GM19324 (cell line): Measurements from ENCODE around the gene NBAS.
"Not testable (repeated sequence)": the region's sequence is repeated elsewhere in the genome, so short reads cannot be mapped to it uniquely, and the experiment has no call there.

ENCODE experiments used
- ATAC-seq: cut with Tn5 transposase; IDR thresholded peaks from one replicate; pipeline ENCODE4 v1.9.1; 2021; ENCODE audit warnings: mild to moderate bottlenecking, moderate library complexity; ENCODE audit not compliant: unreplicated experiment, low FRiP score

Gene NBAS

DNA sequence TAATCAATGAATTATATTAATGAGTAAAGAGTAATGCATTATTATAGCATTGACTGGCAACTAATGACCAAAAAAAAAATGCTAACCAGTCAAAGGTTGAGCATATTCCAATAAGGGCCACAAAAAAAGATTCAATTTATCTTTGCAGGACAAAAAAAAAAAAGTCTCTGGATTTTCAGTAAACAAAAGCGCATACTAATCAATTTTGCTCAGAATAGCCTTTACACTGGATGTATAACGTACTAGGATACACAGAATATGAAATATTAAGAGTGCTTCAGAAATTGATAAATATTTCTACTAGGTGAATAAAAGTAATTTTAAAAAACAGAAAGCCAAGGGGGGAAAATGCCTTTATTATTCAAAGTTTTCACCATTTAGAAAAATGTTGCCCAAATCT lies 74.4 kb downstream of the NBAS start:
- no peak for ATAC-seq

DNA sequence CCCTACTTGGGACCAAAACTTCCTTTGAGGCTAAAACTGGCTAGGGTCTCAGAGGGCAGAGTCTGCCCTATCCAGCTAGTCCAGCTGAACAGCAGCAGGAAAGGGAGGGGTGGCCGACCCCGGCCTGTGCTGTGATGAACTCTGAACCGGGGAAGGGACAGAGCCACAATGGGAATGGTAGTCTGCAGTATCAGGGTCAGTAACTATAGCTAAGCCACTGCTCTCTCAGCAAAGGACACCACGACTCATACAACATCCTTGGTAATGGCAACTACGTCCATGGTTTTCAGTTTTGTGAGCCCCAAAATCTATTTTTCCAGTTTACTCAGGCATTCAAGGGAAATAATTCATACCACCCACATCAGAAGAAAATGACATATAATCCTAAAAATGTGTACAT lies 75.2 kb downstream of the NBAS start:
- no peak for ATAC-seq

DNA sequence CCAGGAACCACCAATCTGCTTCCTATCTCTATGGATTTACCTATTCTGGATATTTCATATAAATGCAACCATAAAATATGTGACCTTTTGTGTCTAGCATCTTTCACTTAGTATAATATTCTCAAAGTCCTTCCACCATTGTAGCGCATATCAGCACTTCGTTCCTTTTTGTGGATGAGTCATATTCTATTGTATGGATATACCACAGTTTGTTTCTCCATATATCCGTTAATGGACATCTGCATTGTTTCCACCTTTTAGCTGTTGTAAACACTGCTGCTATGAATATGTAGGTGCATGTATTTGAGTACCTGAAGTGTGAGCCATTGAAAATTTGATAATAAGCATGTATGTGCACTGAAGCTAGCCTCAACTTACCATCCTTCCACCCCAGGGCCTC lies 80.1 kb downstream of the NBAS start:
- ATAC-seq = no peak

DNA sequence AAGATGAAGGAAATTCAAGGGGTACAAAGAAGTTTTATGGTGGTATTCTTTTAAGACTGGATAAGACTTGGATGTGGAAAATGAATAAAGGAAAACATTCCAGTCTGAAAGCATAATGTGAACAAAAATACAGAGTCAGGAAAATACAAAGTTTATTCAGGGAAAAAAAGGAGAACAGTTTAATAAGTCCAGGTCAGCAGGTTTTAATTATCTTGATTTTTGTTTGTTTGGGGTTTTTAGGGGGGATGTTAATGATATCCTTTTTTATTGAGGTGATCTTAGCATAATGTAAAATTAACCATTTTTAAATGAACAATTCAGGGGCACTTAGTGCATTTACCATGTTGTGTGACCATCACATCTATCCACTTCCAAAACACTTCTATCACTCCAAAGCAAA lies 80.6 kb downstream of the NBAS start:
- ATAC-seq = no peak

DNA sequence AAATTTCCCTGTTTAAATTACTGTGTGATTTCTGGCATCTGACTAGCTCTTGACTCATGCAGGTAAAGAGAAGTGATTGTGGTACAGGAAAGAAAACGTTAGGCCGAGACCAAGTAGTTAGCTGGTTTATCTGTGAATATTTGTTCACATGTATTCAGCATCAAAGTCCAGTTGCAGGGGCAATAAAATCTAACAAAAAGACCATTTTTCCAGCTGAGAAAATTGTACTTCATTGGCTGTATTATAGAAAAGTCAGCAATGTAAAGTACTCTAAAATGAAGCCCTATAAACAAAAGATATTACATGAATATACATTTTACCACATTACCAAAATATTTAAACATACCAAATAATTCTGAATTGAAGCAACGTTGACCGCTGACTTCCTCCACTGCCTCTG lies 88.3 kb downstream of the NBAS start:
- no peak for ATAC-seq

DNA sequence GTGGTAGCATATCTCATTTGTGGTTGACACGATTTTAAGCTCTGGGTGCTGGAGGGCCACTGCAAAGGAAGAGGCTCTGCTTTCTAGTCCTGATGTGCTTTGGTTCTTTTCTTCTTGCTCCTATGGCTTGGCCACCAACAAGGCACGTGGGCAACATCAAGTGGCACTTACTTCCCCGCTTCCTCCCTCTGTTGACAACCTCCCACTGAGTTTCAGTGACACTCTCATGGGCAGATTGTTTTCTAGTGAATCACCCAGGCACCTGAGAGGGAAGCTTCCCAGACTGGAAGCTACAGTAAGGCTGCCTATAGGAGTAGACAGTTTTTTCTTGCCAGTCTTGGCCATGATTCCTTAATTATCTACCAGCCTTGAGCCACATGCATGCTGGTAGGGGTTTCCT lies 89.0 kb downstream of the NBAS start:
- no peak for ATAC-seq

DNA sequence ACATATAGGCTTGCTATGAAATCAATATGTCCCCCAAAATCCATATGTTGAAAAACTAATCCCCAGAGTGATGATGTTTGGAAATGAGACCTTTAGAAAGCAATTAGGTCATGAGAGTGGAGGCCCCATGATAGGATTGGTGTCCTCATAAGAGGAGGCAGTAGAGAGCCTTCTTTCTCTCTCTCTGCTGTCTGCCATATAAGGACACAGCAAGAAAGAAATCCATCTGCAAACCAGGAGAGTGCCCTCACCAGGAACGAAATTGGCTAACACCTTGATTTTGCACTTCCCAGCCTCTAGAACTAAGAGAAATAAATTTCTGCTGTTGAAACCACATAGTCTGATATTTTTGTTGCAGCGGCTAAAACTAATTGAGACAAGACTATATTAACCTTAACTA lies 89.5 kb downstream of the NBAS start:
- no peak for ATAC-seq

DNA sequence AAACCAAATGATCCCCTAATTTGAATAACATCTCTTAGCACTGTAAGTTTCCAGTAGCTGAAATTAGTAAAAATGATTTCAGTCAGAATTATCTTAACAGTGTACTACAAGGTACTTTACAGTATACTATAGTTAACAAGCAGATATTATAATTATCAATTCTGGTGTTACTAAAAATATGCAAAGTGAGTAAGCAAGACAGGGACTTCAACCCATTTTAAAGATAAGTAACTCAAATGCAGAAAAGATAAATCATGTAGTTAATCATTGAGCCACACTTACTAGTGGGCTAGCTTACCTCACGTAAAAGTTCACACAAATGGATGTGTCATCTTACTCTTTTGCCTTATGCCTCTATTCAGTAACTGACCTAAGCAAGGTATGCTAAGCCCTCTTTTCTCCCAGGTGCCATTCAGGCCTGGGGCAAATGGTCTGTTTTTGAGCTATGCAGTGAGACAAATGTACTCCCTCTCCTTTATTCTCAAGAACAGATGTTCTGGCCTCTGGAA lies 101.0 kb downstream of the NBAS start:
- no peak for ATAC-seq

DNA sequence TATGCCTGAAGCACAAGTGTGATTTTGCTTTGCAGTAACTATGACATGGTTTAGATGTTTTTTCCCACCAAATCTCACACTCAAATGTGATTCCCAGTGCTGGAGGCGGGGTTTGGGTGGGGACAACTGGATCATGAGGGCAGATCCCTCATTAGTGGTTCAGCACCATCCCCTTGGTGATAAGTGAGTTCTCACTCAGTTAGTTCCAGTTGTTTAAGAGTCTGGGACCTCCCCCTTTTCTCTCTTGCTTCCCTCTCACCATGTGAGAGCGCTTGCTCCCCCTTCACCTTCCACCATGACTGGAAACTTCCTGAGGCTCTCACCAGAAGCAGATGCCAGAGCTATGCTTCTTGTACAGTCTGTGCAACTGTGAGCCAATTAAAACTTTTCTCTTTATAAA lies 102.9 kb downstream of the NBAS start:
- ATAC-seq = no peak

DNA sequence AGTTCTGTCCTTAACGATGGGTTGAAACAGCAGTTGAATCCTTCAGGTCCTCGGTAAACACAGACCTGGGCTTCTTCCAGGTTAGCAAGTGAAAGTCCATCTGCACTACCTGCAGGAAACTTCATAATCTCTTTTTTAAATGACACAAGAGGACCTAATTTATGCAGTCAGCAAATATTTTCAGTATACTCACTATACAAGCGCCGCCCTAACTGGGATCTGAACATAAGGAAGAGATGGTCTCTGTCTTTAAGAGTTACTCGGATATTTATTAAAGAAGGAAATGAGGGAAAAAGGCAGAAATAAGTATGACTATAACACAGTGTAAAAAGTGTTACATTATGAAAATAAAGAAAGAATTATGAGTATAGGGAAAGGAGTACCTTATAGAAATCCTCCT lies 103.3 kb downstream of the NBAS start:
- no peak for ATAC-seq

DNA sequence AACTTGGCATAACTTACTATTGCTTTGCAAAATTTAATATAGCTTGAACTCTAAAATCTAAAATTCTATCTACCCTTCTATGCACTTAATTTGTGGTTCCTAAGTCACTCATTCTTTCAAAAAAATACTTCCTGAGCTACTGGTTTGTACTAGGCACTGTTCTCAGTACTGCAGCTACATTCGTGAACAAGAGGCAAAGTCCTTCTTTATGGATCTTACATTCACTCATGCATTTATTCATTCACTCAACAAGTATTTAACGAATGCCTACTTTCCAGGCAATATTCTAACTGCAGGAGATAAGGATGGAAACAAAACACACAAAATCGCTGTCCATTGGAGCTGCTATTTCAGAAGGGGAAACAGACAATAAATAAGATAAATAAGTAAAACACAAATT lies 104.8 kb downstream of the NBAS start:
- ATAC-seq = no peak

DNA sequence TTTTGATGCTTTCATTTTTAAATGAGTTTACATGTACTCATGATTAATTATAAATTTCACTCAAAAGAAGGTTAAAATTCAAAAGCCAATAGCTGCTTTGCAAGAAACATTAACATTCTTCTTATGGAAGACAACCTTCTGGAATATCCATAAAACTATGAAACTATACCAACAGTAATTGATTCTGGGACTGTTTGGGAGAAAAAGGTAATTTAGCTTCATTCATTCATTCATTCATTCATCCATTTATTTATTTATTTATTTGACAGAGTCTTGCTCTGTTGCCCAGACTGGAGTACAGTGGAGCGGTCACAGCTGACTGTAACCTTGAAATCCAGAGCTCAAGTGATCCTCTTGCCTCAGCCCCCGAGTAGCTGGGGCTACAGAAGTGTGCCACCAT lies 110.3 kb downstream of the NBAS start:
- no peak for ATAC-seq

DNA sequence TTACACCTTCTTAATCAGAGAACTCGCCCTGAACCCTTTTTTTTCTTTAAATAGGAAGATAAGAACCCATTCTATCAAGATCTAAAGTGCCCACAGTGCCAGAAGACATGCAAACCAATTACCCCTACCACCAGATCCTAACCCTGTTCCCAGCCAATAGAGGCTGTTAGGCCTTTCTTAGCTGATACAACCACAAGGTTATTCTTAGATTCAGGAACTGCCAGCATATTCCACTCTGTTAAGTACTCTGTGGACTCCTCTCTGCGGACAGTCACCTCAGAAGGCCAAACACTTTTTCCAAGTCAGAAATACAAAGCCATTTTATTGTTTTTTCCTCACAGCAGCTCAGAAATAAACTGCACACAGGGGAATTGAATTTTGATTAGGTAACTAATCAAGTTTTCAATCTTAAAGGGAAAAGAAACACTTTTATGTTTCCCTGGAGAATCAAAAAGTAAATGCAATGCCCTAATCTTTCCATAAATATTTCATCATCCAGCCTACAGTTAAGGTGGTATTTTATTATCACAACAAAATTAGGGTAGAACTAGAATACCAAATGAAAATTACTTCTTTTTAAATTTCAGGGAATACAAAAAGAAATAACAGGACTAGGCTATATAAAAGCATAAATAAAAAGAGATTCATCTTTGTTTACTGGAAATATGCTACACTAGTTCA lies 111.4 kb downstream of the NBAS start:
- ATAC-seq = no peak

DNA sequence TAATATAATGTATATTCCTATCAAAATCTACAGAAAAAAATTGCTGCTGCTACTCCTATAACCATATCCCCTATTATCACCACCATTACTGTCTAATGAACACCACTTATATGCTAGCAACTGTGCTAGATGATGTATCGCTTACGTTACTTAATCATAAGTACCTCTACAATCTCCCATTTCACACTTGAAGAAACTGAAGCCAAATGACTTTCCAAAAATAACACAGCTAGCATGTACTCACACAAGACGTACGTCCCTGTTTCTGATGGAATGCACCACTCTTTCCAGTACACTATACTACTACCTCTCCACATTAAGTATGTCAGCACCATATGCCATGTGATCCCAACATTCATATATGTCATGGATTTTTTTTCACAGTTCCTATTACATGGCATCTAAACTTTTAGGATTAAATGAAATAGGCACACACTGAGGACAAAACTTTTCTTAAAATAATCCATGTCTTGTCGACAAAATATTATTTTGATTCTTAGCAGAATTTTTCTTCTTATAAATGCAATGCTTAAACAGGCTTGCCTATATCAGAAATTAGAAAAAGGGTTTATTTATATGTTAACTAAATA lies 112.8 kb downstream of the NBAS start:
- ATAC-seq = no peak

DNA sequence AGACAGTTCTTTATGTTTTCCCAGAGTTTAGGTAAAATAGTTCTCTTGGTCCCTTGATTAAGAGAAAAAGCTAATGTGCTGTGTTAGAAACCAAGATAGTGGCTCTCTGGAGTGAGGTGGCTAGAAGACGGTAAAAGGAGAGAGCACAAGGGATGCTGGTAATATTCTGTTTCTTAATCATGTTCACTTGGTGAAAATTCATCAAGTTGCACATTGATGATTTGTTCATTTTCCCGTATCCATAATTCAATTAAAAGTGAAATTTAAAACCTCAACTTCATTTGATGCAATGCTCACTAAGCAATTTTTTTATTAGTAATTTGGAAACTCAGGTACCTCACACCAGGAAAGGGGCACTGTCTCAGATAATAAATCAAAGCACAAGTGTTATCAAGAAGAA lies 113.8 kb downstream of the NBAS start:
- ATAC-seq = no peak

DNA sequence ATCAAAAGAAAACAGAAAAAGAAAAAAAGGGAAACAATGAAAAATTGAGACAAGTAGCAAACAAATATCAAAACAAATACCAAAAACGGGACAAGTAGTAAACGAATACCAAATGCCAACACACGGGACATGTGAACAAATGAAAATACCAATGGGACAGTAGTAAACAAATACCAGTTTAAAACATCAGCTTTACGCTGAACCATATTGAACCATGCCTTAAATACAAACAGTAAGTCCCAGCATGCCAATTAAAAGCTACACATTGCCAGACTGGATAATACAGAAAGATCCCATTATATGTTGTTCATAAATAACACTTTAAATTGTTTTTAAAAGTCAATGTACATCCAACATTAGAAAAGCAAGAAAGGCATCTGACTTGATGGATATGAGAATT lies 114.2 kb downstream of the NBAS start:
- no peak for ATAC-seq

DNA sequence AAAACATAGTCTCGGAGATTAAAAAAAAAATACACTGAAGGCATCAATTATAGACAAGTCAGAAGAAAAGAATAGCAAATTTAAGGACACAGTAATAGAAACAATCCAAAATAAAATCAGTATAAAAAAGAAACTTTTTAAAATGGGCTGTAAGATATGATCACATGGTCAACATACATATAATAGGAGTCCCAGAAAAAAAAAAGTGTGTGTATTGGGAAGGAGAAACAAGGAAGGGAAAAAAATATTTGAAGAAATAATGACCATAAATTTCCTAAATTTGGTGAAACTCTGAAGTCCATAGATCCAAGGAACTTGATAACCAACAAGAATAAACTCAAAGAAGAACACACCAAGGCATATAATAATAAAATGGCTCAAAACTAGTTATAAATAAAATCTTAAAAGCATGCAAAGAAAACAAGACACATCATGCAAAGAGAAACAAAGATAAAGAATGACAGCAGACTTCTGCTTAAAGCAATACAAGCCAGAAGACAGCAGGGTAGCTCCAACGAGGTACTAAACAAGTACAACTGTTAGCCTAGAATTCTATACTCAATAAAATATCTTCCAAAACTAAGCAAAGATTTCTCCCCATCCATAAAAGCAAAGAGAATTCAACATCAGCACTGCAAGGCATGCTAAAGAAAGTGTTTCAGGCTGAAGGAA lies 115.1 kb downstream of the NBAS start:
- no peak for ATAC-seq

DNA sequence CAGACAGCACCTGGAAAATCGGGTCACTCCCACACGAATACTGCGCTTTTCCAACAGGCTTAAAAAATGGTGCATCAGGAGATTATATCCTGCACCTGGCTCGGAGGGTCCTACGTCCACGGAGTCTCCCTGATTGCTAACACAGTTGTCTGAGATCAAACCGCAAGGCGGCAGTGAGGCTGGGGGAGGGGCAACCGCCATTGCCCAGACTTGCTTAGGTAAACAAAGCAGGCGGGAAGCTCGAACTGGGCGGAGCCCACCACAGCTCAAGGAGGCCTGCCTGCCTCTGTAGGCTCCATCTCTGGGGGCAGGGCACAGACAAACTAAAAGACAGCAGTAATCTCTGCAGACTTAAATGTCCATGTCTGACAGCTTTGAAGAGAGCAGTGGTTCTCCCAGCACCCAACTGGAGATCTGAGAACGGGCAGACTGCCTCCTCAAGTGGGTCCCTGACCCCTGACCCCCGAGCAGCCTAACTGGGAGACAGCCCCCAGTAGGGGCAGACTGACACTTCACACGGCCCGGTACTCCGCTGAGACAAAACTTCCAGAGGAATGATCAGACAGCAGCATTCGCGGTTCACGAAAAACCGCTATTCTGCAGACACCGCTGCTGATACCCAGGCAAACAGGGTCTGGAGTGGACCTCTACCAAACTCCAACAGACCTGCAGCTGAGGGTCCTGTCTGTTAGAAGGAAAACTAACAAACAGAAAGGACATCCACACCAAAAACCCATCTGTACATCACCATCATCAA lies 121.2 kb downstream of the NBAS start:
- not testable (repeated sequence) for ATAC-seq

DNA sequence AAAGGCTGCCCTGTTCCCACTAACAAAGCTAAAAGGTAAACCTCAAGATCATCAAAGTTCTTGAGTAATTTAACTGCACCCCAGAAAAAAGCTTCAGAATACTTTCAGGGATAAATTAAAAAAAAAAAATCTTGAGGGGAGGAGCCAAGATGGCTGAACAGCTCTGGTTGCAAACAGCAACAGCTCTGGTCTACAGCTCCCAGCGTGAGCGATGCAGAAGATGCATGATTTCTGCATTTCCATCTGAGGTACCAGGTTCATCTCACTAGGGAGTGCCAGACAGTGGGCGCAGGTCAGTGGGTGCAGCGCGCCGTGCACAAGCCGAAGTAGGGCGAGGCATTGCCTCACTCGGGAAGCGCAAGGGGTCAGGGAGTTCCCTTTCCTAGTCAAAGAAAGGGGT lies 121.8 kb downstream of the NBAS start:
- ATAC-seq = not testable (repeated sequence)

DNA sequence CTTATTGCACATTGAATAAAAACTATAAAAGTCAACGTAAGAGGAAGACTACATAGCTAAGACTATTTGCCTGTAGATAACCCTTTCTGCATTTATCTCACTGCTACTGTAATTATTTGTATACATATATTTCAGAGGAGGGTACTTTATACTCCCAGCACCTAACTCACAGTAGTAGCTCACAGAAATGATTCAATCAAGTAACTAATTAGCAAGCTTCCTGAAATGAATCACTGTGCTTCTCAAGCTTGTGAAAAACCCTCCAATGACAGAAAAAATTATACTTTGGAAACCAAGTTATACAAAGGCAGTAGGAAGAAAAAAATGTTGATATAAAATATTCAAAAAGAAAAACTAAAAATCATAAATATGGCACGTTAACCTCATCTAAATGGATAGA lies 124.9 kb downstream of the NBAS start:
- ATAC-seq = no peak

DNA sequence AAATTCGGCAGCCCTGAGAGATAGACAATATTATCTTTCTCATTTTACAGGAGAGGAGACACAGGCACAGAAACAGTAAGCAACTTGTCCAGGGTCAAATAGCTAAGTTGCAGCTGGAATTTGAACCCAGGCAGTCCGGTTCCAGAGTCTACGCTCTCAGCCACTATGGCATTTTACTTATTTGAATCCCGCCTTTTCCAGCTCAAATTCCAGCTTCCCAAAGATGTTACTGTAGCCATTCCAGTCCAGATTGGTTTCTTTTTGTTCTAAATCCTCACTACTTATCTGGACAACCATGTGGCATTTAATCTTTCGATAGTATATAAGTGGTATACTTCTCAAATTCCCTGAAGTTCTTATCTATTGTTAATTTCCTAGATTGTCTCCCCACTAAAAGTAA lies 125.7 kb downstream of the NBAS start:
- ATAC-seq = no peak
